Mesendoderm (in vitro differentiated cells): ENCODE results near the gene GRM7. TPM values are rescaled to one million over a fixed set of nuclear protein-coding genes. Genes with fewer than 3 reads are reported as not detected.

Experiments used
- DNase-seq: peaks from one replicate; pipeline ENCODE4 v3.0.0; 2013
- H2AK5ac ChIP-seq: 2 replicates; pipeline ENCODE4 v1.6.1; 2013; ENCODE audit warnings: low read length, inconsistent platforms
- H2BK120ac ChIP-seq: 2 replicates; pipeline ENCODE4 v1.6.1; 2013; ENCODE audit warnings: low read depth, mild to moderate bottlenecking, low read length, moderate library complexity, mixed read lengths
- H2BK15ac ChIP-seq: replicated peaks from 2 replicates; pipeline ENCODE4 v1.6.1; 2013; ENCODE audit warnings: low read depth, mild to moderate bottlenecking, moderate library complexity
- H2BK5ac ChIP-seq: 2 replicates; pipeline ENCODE4 v1.6.1; 2013; ENCODE audit warnings: low read length, inconsistent platforms
- H3K18ac ChIP-seq: 2 replicates; pipeline ENCODE4 v1.6.1; 2013; ENCODE audit warnings: mild to moderate bottlenecking, low read length, mixed read lengths
- H3K23ac ChIP-seq: one replicate; pipeline ENCODE4 v1.6.1; 2013; ENCODE audit warnings: low read length
- H3K27ac ChIP-seq: 2 replicates; pipeline ENCODE4 v1.5.1; 2013; ENCODE audit warnings: low read depth, mild to moderate bottlenecking, inconsistent platforms, low read length, moderate library complexity
- H3K27me3 ChIP-seq: 2 replicates; pipeline ENCODE4 v1.6.1; 2013; ENCODE audit warnings: low read length, control low read depth, mild to moderate bottlenecking, inconsistent platforms; ENCODE audit not compliant: insufficient read depth, poor library complexity
- H3K36me3 ChIP-seq: 2 replicates; pipeline ENCODE4 v1.6.1; 2013; ENCODE audit warnings: low read length, inconsistent platforms; ENCODE audit not compliant: control insufficient read depth, insufficient read depth
- H3K4ac ChIP-seq: one replicate; pipeline ENCODE4 v1.6.1; 2013; ENCODE audit warnings: low read depth, mild to moderate bottlenecking, low read length, moderate library complexity
- H3K4me1 ChIP-seq: 2 replicates; pipeline ENCODE4 v1.6.1; 2013; ENCODE audit warnings: low read depth, low read length, inconsistent platforms; ENCODE audit not compliant: control insufficient read depth
- H3K4me2 ChIP-seq: 2 replicates; pipeline ENCODE4 v1.6.1; 2013; ENCODE audit warnings: low read length
- H3K4me3 ChIP-seq: 2 replicates; pipeline ENCODE4 v1.5.1; 2013; ENCODE audit warnings: mild to moderate bottlenecking, low read length
- H3K56ac ChIP-seq: one replicate; pipeline ENCODE4 v1.6.1; 2013; ENCODE audit warnings: low read length
- H3K79me1 ChIP-seq: 2 replicates; pipeline ENCODE4 v1.6.1; 2013; ENCODE audit warnings: low read length, inconsistent platforms
- H3K79me2 ChIP-seq: 2 replicates; pipeline ENCODE4 v1.6.1; 2013; ENCODE audit warnings: mild to moderate bottlenecking, low read length; ENCODE audit not compliant: control insufficient read depth, insufficient read depth
- H3K9ac ChIP-seq: 2 replicates; pipeline ENCODE4 v1.6.1; 2013; ENCODE audit warnings: low read length, inconsistent platforms
- H4K5ac ChIP-seq: one replicate; pipeline ENCODE4 v1.6.1; 2013; ENCODE audit warnings: low read length
- H4K8ac ChIP-seq: one replicate; pipeline ENCODE4 v1.6.1; 2013; ENCODE audit warnings: low read depth, mild to moderate bottlenecking, control low read depth, low read length, moderate library complexity
- WGBS: extraction: QIAGEN DNeasy Blood & Tissue Kit; methylation state at CpG from one replicate; pipeline ENCODE4 v1.1.7; 2013; ENCODE audit warnings: low lambda C conversion rate, missing lambda C conversion rate; ENCODE audit not compliant: insufficient coverage; ENCODE audit errors: extremely low coverage; 5-methylcytosine and 5-hydroxymethylcytosine counted together
- polyA plus RNA-seq, 2 experiments: library from polyadenylated mRNA; stranded (reverse); fragments of 200-250 nt; gene quantifications; one replicate each; pipeline ENCODE4 v1.2.3, GENCODE V29; 2013

GRM7 gene
- 0.06 TPM for polyA plus RNA-seq (2013, experiment 1 of 2)
- 0.04 TPM for polyA plus RNA-seq (2013, experiment 2 of 2)

GRCh38 chr3:6860954-6861624 is at the start of gene GRM7:
GRM7 (plus strand) TSS chr3:6861115.
- Histone ChIP-seq H3K79me2 (no peaks in the 10 kb centered on the region), H3K9ac (peak within 1 kb of the TSS; percentile 31), H2BK15ac (no peak within 1 kb of the TSS), H3K23ac (no peak within 1 kb of the TSS), H3K4me2 (peak within 1 kb of the TSS; percentile 95), H3K56ac (peak within 1 kb of the TSS; percentile 69), H3K36me3 (no peaks in the 10 kb centered on the region), H2AK5ac (no peak within 1 kb of the TSS), H2BK120ac (no peak within 1 kb of the TSS), H3K27ac (no peak within 1 kb of the TSS), H2BK5ac (no peak within 1 kb of the TSS), H3K27me3 (peaks cover 35% of the 10 kb centered on the region), H3K4me3 (peak within 1 kb of the TSS; percentile 43), H3K4ac (no peak within 1 kb of the TSS), H3K4me1 (peaks cover 2% of the 10 kb centered on the region), H3K79me1 (no peaks in the 10 kb centered on the region), H4K8ac (no peak within 1 kb of the TSS), H4K5ac (no peak within 1 kb of the TSS), H3K18ac (peak within 1 kb of the TSS; percentile 2)
- no CpG with 5 or more reads among the region's 62 CpGs for WGBS
- DNase-seq = peak; percentile 83

GRCh38 chr3:6821411-6821810 is 39.5 kb upstream of the GRM7 start:
- H2AK5ac ChIP-seq = no peak overlapping the region
- H3K4me2 ChIP-seq = no peak overlapping the region
- H3K79me1 ChIP-seq = no peaks in the 10 kb centered on the region

GRCh38 chr3:6825524-6825923 is 35.4 kb upstream of the GRM7 start:
- Histone ChIP-seq H3K27ac (no peak overlapping the region), H3K79me2 (no peaks in the 10 kb centered on the region), H3K4me1 (no peaks in the 10 kb centered on the region), H4K8ac (no peak overlapping the region), H2BK5ac (no peak overlapping the region), H3K4me3 (no peak overlapping the region), H3K4me2 (no peak overlapping the region), H3K36me3 (no peaks in the 10 kb centered on the region), H3K27me3 (no peaks in the 10 kb centered on the region), H3K4ac (no peak overlapping the region), H3K23ac (no peak overlapping the region), H3K56ac (no peak overlapping the region), H2AK5ac (no peak overlapping the region), H3K9ac (no peak overlapping the region), H2BK120ac (no peak overlapping the region), H3K18ac (no peak overlapping the region), H3K79me1 (no peaks in the 10 kb centered on the region), H2BK15ac (no peak overlapping the region), H4K5ac (no peak overlapping the region)
- WGBS = no CpG with 5 or more reads among the region's 1 CpG
- no peak for DNase-seq

More at GRCh38 chr3:6821411-6821810, 39.5 kb upstream of the GRM7 start:
- Histone ChIP-seq H4K8ac (no peak overlapping the region), H3K4me1 (no peaks in the 10 kb centered on the region), H2BK5ac (no peak overlapping the region), H3K36me3 (no peaks in the 10 kb centered on the region), H3K4me3 (no peak overlapping the region), H3K56ac (no peak overlapping the region), H2BK15ac (no peak overlapping the region), H3K18ac (no peak overlapping the region), H3K27ac (no peak overlapping the region), H3K23ac (no peak overlapping the region), H3K9ac (no peak overlapping the region), H3K4ac (no peak overlapping the region), H4K5ac (no peak overlapping the region), H3K27me3 (no peaks in the 10 kb centered on the region), H3K79me2 (no peaks in the 10 kb centered on the region), H2BK120ac (no peak overlapping the region)
- DNase-seq = no peak
- no CpG with 5 or more reads among the region's 3 CpGs for WGBS

GRCh38 chr3:6827453-6827852 is 33.5 kb upstream of the GRM7 start:
- H3K23ac ChIP-seq = no peak overlapping the region
- H3K36me3 ChIP-seq = no peaks in the 10 kb centered on the region
- H3K79me2 ChIP-seq = no peaks in the 10 kb centered on the region
- no peak overlapping the region for H2BK120ac ChIP-seq
- no peak for DNase-seq
- H3K4me3 ChIP-seq = no peak overlapping the region
- H3K56ac ChIP-seq = no peak overlapping the region
- WGBS = 100% methylated on average over 1 of the region's 6 CpGs
- H4K8ac ChIP-seq = no peak overlapping the region
- H3K79me1 ChIP-seq = no peaks in the 10 kb centered on the region
- no peak overlapping the region for H2BK5ac ChIP-seq
- H4K5ac ChIP-seq = no peak overlapping the region
- H3K4me2 ChIP-seq = no peak overlapping the region
- no peaks in the 10 kb centered on the region for H3K4me1 ChIP-seq
- no peak overlapping the region for H3K9ac ChIP-seq
- no peak overlapping the region for H3K27ac ChIP-seq
- H3K18ac ChIP-seq = no peak overlapping the region
- H2BK15ac ChIP-seq = no peak overlapping the region
- no peaks in the 10 kb centered on the region for H3K27me3 ChIP-seq
- H3K4ac ChIP-seq = no peak overlapping the region
- H2AK5ac ChIP-seq = no peak overlapping the region

GRCh38 chr3:6844723-6845122 is 16.2 kb upstream of the GRM7 start:
- no peak for DNase-seq
- no CpG with 5 or more reads among the region's 1 CpG for WGBS

GRCh38 chr3:6854184-6854583 is 6.7 kb upstream of the GRM7 start:
- H3K56ac ChIP-seq = no peak overlapping the region
- no peak overlapping the region for H2BK5ac ChIP-seq

More at GRCh38 chr3:6844723-6845122, 16.2 kb upstream of the GRM7 start:
- H3K4ac ChIP-seq = no peak overlapping the region
- no peak overlapping the region for H2BK120ac ChIP-seq
- no peaks in the 10 kb centered on the region for H3K4me1 ChIP-seq
- no peak overlapping the region for H3K56ac ChIP-seq
- H3K79me2 ChIP-seq = no peaks in the 10 kb centered on the region
- H2BK15ac ChIP-seq = no peak overlapping the region
- H3K79me1 ChIP-seq = no peaks in the 10 kb centered on the region
- H4K8ac ChIP-seq = no peak overlapping the region
- H3K4me2 ChIP-seq = no peak overlapping the region
- H3K23ac ChIP-seq = no peak overlapping the region
- H2BK5ac ChIP-seq = no peak overlapping the region
- H3K9ac ChIP-seq = no peak overlapping the region
- H3K18ac ChIP-seq = no peak overlapping the region
- H3K36me3 ChIP-seq = no peaks in the 10 kb centered on the region
- no peak overlapping the region for H3K4me3 ChIP-seq
- H4K5ac ChIP-seq = no peak overlapping the region
- no peak overlapping the region for H2AK5ac ChIP-seq
- no peak overlapping the region for H3K27ac ChIP-seq
- H3K27me3 ChIP-seq = no peaks in the 10 kb centered on the region

More at GRCh38 chr3:6854184-6854583, 6.7 kb upstream of the GRM7 start:
- Histone ChIP-seq H3K18ac (no peak overlapping the region), H3K9ac (no peak overlapping the region), H3K79me1 (no peaks in the 10 kb centered on the region), H3K4ac (no peak overlapping the region), H3K27me3 (peaks cover 2% of the 10 kb centered on the region), H3K4me2 (no peak overlapping the region), H4K5ac (no peak overlapping the region), H2BK15ac (no peak overlapping the region), H2AK5ac (no peak overlapping the region), H3K36me3 (no peaks in the 10 kb centered on the region), H2BK120ac (no peak overlapping the region), H4K8ac (no peak overlapping the region), H3K23ac (no peak overlapping the region), H3K4me3 (no peak overlapping the region), H3K27ac (no peak overlapping the region), H3K79me2 (no peaks in the 10 kb centered on the region), H3K4me1 (no peaks in the 10 kb centered on the region)
- no peak for DNase-seq
- no CpG with 5 or more reads among the region's 2 CpGs for WGBS
